ENCODE results near the gene DTX1. TPM values are rescaled to one million over a fixed set of nuclear protein-coding genes. Genes with fewer than 3 reads are reported as not detected.

DTX1 gene
- total RNA-seq, 1 donor from 2014 or later, result 79.4 TPM

DNA sequence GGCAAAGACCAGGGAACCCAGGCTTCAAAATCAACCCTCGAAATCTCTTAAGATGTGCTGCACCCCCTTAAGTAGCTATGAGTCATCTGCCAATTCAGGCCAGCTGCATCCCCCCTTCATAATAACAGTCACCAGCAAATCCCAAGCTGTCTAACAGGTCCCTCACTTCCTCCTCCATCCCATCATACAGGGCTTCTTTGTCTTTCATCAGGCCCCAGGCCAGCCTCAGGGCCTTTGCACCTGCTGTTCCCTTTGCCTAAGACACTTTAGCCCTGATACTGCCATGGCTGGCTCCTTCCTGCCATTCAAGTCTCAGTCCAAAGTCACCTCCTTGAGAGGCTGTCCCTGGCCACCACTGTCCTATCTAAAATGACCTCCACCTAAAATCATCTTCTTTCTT, 75.0 kb downstream of the DTX1 start:
- peaks cover 5% of the 10 kb centered on the region for H3K27me3 Mint-ChIP-seq
- ChIA-PET CTCF (interaction anchor here (1.2 kb wide), 1 partner anchor 22 kb away, joined by 6 read pairs; no protein-coding TSS in a partner anchor), POLR2A (interaction anchor here (2.5 kb wide), 1 partner anchor 11 kb away, joined by 6 read pairs; no protein-coding TSS in a partner anchor)
- DNase-seq (no peak), ATAC-seq (ENCODE audit: low read depth) (no peak)
- no peaks in the 10 kb centered on the region for H3K36me3 Mint-ChIP-seq (ENCODE audit: low read depth)
- no peak overlapping the region for H3K4me3 Mint-ChIP-seq
- intact Hi-C loops (cut with micrococcal nuclease), result loop anchor here (5.0 kb wide), 1 partner anchor 34 kb away; no protein-coding TSS in a partner anchor
- no peak for TF ChIP-seq CTCF (IDR thresholded peaks at IDR 0.05)
- H3K27ac Mint-ChIP-seq, result no peak overlapping the region
- no peaks in the 10 kb centered on the region for H3K9me3 Mint-ChIP-seq
- H3K4me1 Mint-ChIP-seq, result peaks cover 42% of the 10 kb centered on the region

DNA sequence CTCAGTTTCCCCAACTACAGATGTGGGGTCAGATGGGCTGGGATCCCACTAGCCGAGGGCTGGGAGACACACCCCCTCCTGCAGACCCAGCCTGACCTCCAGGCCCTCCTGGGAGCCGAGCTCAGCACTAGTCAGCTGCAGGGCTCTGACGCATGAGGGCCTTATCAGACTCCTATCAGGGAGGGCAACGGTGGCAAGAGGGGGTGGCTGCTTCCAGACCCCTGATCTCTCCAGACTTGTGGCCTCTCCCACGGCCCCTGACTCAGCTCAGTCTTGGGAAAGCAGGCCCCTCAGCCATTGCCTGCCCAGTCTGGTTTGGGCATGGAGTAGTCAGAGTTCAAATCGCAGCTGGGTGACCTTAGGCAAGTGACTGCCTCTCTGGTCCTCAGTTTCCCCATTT, 76.5 kb downstream of the DTX1 start:
- Mint-ChIP-seq H3K4me3 (no peak overlapping the region), H3K27ac (no peak overlapping the region), H3K9me3 (no peaks in the 10 kb centered on the region), H3K27me3 (peaks cover 11% of the 10 kb centered on the region), H3K36me3 (ENCODE audit: low read depth) (no peaks in the 10 kb centered on the region), H3K4me1 (peaks cover 45% of the 10 kb centered on the region)
- DNase-seq (no peak), ATAC-seq (ENCODE audit: low read depth) (no peak)
- intact Hi-C loops (cut with micrococcal nuclease), result loop anchor here (5.0 kb wide), 1 partner anchor 36 kb away; no protein-coding TSS in a partner anchor
- ChIA-PET CTCF (no interaction called here), POLR2A (no interaction called here)
- no peak for TF ChIP-seq CTCF (IDR thresholded peaks at IDR 0.05)

- no peak for ATAC-seq (ENCODE audit: low read depth)
- TF ChIP-seq CTCF (IDR thresholded peaks at IDR 0.05), result no peak
- CTCF ChIA-PET, result no interaction called here
- Mint-ChIP-seq H3K4me1 (peaks cover 44% of the 10 kb centered on the region), H3K4me3 (no peak overlapping the region), H3K27me3 (peaks cover 11% of the 10 kb centered on the region), H3K27ac (no peak overlapping the region), H3K9me3 (no peaks in the 10 kb centered on the region), H3K36me3 (ENCODE audit: low read depth) (no peaks in the 10 kb centered on the region)
- intact Hi-C loops (cut with micrococcal nuclease), result loop anchor here (5.0 kb wide), 1 partner anchor 36 kb away; no protein-coding TSS in a partner anchor
- POLR2A ChIA-PET, result interaction anchor here (1.0 kb wide), 1 partner anchor 20 kb away, joined by 5 read pairs; no protein-coding TSS in a partner anchor
- DNase-seq, result no peak
Measured at GRCh38 chr12:113133666-113134065, 77.1 kb downstream of the DTX1 start.

- ATAC-seq (ENCODE audit: low read depth), result no peak
Measured at GRCh38 chr12:113134071-113134470, 77.5 kb downstream of the DTX1 start.

More at GRCh38 chr12:113134071-113134470, 77.5 kb downstream of the DTX1 start:
- POLR2A ChIA-PET, result interaction anchor here (1.0 kb wide), 1 partner anchor 20 kb away, joined by 5 read pairs; no protein-coding TSS in a partner anchor
- Mint-ChIP-seq H3K4me3 (no peak overlapping the region), H3K4me1 (peaks cover 40% of the 10 kb centered on the region), H3K27me3 (peaks cover 11% of the 10 kb centered on the region), H3K27ac (no peak overlapping the region), H3K36me3 (ENCODE audit: low read depth) (no peaks in the 10 kb centered on the region), H3K9me3 (no peaks in the 10 kb centered on the region)
- no peak for TF ChIP-seq CTCF (IDR thresholded peaks at IDR 0.05)
- DNase-seq, result no peak
- intact Hi-C loops (cut with micrococcal nuclease), result loop anchor here (5.0 kb wide), 1 partner anchor 37 kb away; no protein-coding TSS in a partner anchor
- CTCF ChIA-PET, result no interaction called here

Data from activated B cell treated with CpG ODN at 0.5 μM for 24 hours (primary cell).